IPS DF 4.7 (cell line): ENCODE measurements around the gene CBX7.

Experiments used
- DNase-seq: peaks from one replicate; pipeline ENCODE4 v3.0.0-alpha.2; 2013; ENCODE audit warnings: low spot score; ENCODE audit errors: extremely low read depth

Gene CBX7

DNA sequence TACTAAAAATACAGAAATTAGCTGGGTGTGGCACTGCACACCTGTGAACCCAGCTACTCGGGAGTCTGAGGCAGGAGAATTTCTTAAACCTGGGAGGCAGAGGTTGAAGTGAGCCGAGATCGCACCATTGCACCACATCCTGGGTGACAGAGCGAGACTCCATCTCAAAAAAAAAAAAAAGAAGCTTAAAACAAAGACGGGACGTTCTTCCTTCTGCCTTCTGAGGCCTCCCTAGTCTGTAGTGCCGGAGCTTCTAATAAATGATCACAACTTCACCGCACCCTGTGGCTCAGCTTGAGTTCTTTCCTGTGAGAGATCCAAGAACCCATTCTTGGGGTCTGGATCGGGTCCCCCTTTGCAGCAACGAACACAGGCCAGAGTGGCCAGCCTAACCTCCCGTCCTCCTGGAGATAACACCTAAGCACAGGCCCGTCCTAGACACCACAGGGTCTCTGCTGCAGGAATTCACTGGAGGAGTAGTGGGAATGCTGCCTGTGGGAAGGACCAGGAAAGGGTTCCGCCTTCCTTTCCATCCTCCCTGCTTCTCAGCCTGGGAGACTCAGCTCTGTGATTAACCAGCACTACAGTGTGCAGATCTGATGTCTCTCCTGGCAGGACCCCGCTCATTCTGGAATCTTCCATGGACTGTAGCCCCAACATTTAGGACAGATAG lies 57.6 kb downstream of the CBX7 start:
- no peak for DNase-seq

DNA sequence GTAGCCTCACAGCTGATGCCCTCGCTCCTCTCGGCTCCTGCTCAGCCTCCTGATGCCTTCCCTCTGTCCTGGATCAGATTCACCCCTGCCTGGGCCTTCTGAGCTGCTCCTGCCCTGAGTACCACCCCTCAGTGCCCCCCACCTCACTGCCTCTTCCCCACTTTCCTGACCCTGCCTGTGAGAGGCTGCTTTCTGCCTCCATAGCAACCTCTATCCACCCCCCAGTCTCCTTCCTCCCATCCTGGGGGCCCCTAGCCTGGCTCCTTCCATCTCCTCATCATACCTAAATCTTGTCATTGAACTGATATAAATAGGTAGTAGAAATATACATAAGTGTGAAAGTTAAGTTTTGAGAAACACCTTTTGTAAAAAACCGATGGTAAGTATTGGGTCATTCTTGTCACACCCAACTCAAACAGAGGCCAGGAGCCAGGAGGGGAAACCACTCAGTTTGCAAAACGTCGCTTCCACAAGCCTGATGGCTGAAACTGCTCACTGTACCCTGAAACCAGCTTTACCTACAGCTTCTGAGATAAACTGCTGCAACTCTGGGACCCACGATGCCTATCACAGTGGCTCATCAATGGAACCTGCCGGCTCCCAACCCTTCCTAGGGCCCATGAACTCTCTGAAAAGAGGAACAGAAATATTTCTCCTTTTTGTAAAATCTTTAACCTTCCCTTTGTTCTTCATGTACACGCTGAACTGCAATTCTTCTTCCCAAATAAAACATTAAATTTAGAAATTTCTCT lies 60.2 kb downstream of the CBX7 start:
- no peak for DNase-seq

DNA sequence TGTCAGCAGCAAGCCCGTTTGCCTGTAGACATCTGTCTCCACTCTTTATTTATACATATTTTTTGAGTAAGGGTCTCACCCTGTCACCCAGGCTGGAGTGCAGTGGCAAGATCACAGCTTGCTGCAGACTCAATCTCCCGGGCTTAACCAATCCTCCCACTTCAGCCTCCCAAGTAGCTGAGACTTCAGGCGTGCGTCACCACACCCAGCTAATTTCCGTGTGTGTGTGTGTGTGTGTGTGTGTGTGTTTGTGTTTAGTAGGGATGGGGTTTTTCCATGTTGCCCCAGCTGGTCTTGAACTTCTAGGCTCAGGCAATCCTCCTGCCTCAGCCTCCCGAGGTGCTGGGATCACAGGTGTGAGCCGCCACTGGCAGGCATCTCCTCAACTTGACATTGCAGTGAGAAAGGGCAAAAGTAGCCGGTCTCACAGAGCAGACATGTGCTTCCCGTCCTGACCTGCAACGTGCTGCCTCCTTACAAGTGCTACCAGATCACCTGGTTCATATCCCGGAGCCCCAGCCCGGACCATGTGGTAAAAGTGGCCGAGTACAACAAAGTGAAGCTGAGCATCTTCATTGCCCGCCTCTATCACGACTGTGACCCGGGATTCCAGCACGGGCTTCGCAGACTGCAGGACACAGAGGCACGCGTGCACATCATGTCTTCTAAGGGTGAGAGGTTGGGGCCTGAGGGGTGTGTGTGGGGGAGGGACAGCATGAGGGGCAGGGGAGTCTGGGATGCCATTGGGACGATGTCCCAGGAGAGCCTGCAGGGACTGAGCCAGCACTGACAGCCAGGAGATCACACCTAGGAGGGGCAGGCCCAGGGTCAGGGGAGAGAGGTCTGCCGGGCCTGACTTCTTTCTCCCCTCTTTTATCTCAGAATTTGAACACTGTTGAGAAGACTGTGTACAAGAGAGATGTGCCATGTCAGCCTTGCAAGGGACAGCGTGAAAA lies 61.1 kb downstream of the CBX7 start:
- DNase-seq = no peak

DNA sequence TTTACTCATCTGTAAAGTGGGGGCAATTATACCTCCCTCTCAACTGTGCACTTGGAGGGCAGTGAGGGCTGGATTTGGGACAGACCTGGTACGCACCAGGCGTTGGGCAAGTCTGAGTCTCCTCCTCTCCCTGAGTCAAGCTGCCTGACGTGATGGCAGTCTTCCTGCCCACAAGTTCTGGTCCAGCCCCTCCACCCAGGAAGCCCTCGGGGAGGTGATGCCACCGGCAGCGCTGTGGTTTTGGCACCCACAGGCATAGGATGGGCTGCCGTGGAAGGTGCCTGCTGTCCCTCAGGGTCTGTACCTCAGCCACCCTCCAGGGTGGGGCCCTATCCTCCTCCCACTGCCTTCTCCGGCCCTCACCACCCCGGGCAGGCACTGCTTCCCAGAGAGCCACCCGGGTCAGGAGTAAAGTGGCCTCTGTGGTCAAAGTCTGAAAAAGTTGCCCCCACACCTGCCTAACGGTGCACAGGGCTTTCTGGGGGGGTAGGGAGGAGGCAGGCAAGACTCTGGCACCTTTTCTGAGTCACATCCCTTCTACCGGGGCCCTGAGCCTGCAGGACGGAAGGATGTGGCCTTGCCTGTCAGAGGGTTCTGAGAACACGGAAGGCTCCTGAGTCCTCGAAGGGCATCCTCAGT lies 61.9 kb downstream of the CBX7 start:
- no peak for DNase-seq

DNA sequence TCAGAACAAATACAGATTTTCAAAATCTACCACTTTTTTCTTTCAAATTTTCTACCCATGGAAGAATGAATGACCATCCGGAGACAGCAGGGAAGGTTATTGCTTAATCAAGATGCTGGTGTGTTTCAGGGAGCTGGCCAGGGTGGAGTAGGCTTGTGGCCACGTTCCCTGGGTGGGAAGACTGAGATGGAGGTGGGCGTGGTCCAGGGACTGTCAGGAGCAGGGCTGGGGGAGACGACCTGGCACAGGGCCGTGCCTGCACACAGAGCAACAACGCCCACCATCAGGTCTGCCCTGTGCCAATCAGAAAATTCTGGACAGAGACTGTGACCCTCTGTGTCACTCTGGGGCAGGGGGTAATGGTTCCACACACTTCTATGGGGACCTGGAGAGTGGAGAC lies 62.6 kb downstream of the CBX7 start:
- no peak for DNase-seq

DNA sequence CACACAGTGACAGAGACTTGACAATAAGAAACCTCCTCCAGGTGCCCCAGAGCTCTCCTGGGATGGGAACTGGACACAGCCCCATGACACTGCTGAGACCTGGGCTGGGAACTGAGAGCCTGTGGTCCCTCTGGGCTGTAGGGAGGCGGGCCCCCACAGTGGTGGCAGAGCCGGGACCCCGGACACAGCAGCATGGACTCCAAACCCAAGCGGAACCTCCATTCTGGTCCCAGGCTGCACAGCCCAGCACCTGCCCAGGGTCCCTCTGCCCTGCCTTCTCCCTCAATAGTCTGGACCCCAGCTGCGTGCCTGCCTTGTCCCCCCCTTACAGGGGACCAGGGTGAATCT lies 63.8 kb downstream of the CBX7 start:
- no peak for DNase-seq

DNA sequence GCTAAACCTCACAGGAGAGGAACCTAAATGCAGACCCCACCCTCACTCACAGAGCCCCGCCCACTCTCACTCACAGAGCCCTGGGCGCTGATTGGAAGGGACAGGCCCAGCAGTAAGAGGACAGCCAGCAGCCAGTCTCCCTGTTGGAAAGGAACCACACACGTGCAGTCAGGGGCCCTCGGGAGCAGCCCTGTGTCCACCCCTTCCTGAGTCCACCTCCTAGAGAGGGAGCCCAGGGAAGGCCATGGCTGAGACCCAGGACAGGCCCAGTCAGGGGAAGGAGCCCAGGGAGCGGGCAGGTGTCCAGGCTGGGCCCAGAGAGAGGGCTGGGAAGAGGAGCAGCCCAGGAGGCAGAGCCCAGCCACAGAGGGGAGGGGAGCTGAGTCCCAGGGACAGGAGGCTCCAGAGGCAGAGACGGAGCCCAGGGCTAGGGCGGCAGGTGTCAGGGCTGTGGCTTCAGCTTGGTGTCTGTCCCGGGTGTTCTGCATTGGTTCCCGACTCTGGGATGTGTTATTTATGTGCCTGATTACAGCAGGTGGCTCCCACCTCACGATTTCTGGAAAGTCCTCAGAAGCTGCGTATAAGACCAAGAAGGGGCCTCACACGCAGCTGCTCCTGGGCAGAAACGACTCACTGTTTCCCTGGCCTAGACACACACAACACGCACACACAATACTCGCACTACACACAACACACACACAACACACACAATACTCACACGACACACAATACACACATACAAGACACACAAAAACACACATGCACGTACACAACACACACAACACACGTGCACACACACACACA lies 64.4 kb downstream of the CBX7 start:
- DNase-seq = no peak

DNA sequence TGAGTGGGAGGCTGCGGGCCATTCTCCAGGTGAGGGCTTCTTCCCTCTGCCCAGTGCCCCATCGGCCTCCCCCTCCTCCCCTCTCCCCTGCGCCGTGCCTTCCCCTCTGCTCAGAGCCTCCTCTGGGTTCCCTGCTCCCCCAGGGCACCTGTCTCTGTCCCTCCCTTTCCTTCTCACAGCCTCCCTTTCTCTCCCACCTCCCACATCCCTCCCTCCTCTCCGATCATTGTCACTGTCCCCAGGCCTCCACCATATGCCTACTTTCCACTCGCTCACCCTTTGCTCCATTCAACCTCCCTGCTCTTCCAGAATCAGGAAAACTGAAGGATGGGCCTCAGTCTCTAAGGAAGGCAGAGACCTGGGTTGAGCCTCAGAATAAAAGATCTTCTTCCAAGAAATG lies 65.4 kb downstream of the CBX7 start:
- DNase-seq = no peak

DNA sequence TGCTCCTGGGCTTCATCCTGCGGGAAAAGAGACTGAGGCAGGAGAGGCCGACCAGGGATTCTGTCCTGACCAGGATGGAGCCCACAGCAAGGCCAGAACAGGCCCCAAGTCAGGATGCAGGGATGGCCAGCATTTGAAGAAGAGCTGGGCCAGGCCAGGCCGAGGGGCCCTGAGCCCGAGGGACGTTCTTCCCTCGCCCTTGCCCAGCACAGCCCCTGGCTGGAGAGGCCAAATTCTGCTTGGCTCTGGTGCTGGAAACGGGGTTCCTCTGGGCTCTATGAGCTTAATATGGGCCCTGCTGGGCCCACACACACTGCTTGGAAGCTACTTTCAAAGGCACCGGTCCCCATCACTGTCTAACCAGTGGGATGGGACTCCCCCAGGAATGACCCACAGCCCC lies 67.8 kb downstream of the CBX7 start:
- DNase-seq = no peak

DNA sequence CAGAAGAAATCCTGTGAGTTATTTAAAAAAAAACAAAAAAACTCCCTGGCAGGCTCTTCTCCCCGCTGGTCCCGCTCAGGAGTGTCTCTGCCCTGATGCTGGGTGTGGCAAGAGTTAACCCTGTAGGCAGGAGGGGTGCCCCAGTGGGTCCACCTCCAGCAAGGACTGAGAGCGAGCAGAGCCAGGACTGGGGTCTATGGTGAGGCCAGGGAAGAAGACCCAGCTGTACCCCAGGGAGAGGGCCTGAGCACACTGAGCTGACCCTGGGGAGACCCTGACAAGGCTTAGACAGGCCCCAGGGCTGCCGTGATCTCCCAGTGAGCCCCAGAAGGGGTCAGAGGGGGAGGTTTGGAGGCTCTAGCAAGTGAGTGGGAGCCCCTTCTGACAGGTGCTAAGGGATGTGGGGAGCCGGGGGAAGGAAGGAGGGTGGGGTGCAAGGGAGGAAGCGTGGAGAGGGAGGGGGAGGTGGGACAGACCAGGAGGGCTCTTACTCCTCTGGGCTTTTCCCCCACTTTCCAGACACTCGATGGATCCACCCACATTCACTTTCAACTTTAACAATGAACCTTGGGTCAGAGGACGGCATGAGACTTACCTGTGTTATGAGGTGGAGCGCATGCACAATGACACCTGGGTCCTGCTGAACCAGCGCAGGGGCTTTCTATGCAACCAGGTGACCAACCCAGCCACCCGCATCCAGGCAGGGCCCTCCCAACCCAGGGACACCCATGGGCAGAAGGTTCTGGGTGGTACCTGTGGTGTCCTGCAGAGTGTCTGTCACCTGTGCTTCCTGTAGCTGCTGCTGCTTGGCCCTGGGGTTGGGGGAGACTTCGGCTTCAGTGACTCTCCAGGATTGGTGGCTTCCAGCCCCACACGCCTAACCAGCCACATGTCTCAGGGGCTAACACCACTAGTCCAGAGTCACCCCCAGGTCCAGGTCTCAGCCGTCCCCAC lies 69.0 kb downstream of the CBX7 start:
- DNase-seq = no peak

DNA sequence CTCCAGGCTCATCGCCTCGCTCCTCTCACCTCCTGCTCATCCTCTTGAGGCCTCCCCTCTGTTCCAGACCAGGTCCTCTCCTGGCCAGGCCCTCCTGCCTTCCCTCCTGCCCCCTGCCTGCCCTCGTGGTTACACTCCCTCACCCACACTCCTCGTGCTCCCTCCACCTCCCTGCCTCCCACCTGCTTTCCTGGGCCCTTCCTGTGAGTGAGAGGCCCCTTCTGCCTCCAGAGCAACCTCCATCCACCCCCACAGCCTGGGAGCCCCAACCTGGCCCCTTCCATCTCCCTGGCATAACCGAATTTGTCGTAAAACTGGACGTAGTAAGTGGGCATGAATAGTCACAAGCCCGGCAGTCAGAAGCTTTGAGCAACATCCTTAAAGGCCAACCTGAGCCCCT lies 70.9 kb downstream of the CBX7 start:
- DNase-seq = no peak

DNA sequence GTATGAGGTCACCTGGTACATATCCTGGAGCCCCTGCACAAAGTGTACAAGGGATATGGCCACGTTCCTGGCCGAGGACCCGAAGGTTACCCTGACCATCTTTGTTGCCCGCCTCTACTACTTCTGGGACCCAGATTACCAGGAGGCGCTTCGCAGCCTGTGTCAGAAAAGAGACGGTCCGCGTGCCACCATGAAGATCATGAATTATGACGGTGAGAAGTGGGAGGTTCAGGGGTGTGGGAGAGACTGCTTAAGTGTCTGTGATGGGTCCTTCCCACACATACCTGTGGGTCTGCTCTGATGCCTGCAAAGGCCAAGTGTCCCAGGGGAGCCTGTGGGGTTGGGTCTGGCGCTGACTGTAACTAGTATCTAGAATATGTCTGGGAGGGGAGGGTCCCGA lies 71.5 kb downstream of the CBX7 start:
- DNase-seq = no peak
